Prostate gland (tissue), 2 donors: ENCODE results near the gene RYR3.

Source experiments
- CTCF ChIP-seq, 4 experiments: fragments of 200-600 bp in 2 of 4; fragments of 450-650 bp in 2 of 4; sonication (generic) in 2 of 4; IDR thresholded peaks; 1 replicate in 3 of 4; 2 replicates in 1 of 4; pipeline ENCODE4 v1.5.1; 2016 to 2019; ENCODE audit warnings: antibody characterized with exemption in 4 of 4, mild to moderate bottlenecking in 2 of 4, moderate library complexity in 2 of 4
- POLR2A ChIP-seq: fragments of 450-650 bp; IDR thresholded peaks from one replicate; pipeline ENCODE4 v1.6.1; 2016; ENCODE audit warnings: antibody characterized with exemption, mild to moderate bottlenecking

GRCh38 chr15:33341953-33342352 is 31.2 kb downstream of the RYR3 start:
- no peak for TF ChIP-seq CTCF (IDR thresholded peaks at IDR 0.05)
- no peak for TF ChIP-seq POLR2A
